ENCODE data around the gene CHCHD4.

GRCh38 chr3:14097616-14098391 is 26.9 kb downstream of the CHCHD4 start:
- TF ChIP-seq, protein P1, sequence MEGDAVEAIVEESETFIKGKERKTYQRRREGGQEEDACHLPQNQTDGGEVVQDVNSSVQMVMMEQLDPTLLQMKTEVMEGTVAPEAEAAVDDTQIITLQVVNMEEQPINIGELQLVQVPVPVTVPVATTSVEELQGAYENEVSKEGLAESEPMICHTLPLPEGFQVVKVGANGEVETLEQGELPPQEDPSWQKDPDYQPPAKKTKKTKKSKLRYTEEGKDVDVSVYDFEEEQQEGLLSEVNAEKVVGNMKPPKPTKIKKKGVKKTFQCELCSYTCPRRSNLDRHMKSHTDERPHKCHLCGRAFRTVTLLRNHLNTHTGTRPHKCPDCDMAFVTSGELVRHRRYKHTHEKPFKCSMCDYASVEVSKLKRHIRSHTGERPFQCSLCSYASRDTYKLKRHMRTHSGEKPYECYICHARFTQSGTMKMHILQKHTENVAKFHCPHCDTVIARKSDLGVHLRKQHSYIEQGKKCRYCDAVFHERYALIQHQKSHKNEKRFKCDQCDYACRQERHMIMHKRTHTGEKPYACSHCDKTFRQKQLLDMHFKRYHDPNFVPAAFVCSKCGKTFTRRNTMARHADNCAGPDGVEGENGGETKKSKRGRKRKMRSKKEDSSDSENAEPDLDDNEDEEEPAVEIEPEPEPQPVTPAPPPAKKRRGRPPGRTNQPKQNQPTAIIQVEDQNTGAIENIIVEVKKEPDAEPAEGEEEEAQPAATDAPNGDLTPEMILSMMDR (IDR thresholded peaks at IDR 0.05): no peak
- TF ChIP-seq, protein P2, sequence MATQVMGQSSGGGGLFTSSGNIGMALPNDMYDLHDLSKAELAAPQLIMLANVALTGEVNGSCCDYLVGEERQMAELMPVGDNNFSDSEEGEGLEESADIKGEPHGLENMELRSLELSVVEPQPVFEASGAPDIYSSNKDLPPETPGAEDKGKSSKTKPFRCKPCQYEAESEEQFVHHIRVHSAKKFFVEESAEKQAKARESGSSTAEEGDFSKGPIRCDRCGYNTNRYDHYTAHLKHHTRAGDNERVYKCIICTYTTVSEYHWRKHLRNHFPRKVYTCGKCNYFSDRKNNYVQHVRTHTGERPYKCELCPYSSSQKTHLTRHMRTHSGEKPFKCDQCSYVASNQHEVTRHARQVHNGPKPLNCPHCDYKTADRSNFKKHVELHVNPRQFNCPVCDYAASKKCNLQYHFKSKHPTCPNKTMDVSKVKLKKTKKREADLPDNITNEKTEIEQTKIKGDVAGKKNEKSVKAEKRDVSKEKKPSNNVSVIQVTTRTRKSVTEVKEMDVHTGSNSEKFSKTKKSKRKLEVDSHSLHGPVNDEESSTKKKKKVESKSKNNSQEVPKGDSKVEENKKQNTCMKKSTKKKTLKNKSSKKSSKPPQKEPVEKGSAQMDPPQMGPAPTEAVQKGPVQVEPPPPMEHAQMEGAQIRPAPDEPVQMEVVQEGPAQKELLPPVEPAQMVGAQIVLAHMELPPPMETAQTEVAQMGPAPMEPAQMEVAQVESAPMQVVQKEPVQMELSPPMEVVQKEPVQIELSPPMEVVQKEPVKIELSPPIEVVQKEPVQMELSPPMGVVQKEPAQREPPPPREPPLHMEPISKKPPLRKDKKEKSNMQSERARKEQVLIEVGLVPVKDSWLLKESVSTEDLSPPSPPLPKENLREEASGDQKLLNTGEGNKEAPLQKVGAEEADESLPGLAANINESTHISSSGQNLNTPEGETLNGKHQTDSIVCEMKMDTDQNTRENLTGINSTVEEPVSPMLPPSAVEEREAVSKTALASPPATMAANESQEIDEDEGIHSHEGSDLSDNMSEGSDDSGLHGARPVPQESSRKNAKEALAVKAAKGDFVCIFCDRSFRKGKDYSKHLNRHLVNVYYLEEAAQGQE (IDR thresholded peaks at IDR 0.05; ENCODE audit: insufficient read depth in 1 of 2, low read depth in 2 of 2, low read length in 1 of 2): no peak
- TF ChIP-seq POLR2AphosphoS5 (IDR thresholded peaks at IDR 0.05; ENCODE audit: low read depth, low read length): no peak

Data from Panc1 (cell line).